ENCODE measurements around the gene KCNN4. TPM values are rescaled to one million over a fixed set of nuclear protein-coding genes. Genes with fewer than 3 reads are reported as not detected.
A peak's percentile ranks its signal among the peaks of the same experiment; 100 is the strongest.

The KCNN4 gene
- total and polyA plus RNA-seq, 10 of the 15 experiments (the other 5 are each of a cell fraction or from before 2014, with no cell fraction given): 1.4 to 112 (median 77.9) TPM

DNA sequence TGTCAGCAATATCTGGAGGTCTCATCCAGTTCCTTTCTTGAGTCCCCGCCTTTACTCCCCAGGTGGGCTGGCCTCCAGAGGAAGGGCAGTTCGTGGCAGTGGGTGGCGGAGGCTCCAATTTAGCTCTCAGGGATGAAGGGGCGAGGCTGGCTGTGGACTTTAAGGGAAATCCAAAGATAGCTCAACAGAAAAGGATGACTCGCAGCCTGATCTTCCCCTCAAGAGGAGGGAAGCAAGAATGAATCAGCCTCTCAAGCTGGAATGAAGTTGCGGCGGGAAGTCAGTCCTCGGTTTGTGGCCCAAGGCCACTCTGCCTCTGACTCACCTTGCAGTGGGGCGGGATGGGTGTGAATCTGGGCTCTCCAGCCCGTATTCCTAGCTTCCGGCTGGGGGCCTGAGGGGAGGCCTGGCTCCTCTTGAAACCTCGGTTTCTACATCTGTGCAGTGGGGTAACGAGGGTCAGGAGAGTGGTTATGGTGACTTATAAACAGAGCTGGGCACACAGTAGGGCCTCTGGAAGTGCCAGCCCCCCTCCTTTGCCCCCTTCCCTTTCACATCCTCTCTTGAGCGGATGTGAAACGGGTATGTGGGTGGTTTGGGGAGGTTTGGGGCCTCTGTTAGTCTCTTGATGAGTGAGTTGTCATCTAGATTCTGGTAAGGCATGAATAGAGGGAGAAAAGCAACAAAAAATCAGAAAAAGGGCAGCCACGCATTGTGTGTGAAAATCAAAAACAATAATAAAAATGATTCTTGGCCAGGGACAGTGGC, 15.5 kb downstream of the KCNN4 start (continued):
- TF ChIP-seq, protein P1, sequence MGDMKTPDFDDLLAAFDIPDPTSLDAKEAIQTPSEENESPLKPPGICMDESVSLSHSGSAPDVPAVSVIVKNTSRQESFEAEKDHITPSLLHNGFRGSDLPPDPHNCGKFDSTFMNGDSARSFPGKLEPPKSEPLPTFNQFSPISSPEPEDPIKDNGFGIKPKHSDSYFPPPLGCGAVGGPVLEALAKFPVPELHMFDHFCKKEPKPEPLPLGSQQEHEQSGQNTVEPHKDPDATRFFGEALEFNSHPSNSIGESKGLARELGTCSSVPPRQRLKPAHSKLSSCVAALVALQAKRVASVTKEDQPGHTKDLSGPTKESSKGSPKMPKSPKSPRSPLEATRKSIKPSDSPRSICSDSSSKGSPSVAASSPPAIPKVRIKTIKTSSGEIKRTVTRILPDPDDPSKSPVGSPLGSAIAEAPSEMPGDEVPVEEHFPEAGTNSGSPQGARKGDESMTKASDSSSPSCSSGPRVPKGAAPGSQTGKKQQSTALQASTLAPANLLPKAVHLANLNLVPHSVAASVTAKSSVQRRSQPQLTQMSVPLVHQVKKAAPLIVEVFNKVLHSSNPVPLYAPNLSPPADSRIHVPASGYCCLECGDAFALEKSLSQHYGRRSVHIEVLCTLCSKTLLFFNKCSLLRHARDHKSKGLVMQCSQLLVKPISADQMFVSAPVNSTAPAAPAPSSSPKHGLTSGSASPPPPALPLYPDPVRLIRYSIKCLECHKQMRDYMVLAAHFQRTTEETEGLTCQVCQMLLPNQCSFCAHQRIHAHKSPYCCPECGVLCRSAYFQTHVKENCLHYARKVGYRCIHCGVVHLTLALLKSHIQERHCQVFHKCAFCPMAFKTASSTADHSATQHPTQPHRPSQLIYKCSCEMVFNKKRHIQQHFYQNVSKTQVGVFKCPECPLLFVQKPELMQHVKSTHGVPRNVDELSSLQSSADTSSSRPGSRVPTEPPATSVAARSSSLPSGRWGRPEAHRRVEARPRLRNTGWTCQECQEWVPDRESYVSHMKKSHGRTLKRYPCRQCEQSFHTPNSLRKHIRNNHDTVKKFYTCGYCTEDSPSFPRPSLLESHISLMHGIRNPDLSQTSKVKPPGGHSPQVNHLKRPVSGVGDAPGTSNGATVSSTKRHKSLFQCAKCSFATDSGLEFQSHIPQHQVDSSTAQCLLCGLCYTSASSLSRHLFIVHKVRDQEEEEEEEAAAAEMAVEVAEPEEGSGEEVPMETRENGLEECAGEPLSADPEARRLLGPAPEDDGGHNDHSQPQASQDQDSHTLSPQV (IDR thresholded peaks at IDR 0.05): no peak
- peak; percentile 100 for TF ChIP-seq ZNF217 (IDR thresholded peaks at IDR 0.05)
- TF ChIP-seq POLR2AphosphoS2 (IDR thresholded peaks at IDR 0.05; ENCODE audit: low read depth, low read length): peak; percentile 59; the same call in 1 of the 2 replicates
- TF ChIP-seq ZSCAN29 (IDR thresholded peaks at IDR 0.05): peak; percentile 83; the same call in 1 of the 2 replicates
- TF ChIP-seq ATF2 (IDR thresholded peaks at IDR 0.05; ENCODE audit: low read length): peak; percentile 95
- TF ChIP-seq BCL3 (IDR thresholded peaks at IDR 0.05; ENCODE audit: borderline replicate concordance, insufficient read depth, low read depth, low read length, poor library complexity, severe bottlenecking): peak; percentile 96
- peak; percentile 98 for TF ChIP-seq ZBED1 (IDR thresholded peaks at IDR 0.05; ENCODE audit: borderline replicate concordance)
- TF ChIP-seq CREB1 (IDR thresholded peaks at IDR 0.05; ENCODE audit: low read depth): peak; percentile 51; the same call in 1 of the 2 replicates
- no peak for TF ChIP-seq HSF1 (IDR thresholded peaks at IDR 0.05; ENCODE audit: low read depth, low read length)
- TF ChIP-seq CBX5 (IDR thresholded peaks at IDR 0.05; ENCODE audit: low read depth): peak; percentile 38; the same call in 1 of the 2 replicates
- TF ChIP-seq ZBTB11 (CRISPR knock-in tag; IDR thresholded peaks at IDR 0.05): no peak
- TF ChIP-seq SKIL (IDR thresholded peaks at IDR 0.05; ENCODE audit: low read depth, poor library complexity, severe bottlenecking): peak; percentile 94
- no peak for TF ChIP-seq SREBF1 (IDR thresholded peaks at IDR 0.05; ENCODE audit: low read length)
- TF ChIP-seq WRNIP1 (IDR thresholded peaks at IDR 0.05; ENCODE audit: borderline replicate concordance, low read depth, low read length): peak; percentile 100
